Mucosa of descending colon (tissue), 3 donors: Measurements from ENCODE around the gene KIRREL2. TPM values are rescaled to one million over a fixed set of nuclear protein-coding genes. Genes with fewer than 3 reads are reported as not detected.
"Not testable (repeated sequence)": the region's sequence is repeated elsewhere in the genome, so short reads cannot be mapped to it uniquely, and the experiment has no call there.

Experiments
- ATAC-seq: fragments of 200-7000 bp; cut with Tn5 transposase; one replicate; pipeline ENCODE4 v1.9.1; 2020; ENCODE audit warnings: mild to moderate bottlenecking, moderate library complexity
- DNase-seq, 3 donors: peaks; one replicate each; pipeline ENCODE4 v3.0.0-alpha.2; 2020
- H3K36me3 ChIP-seq: fragments of 200-600 bp; one replicate; pipeline ENCODE4 v1.8.0; 2021; ENCODE audit warnings: low read depth, mild to moderate bottlenecking
- H3K4me1 ChIP-seq: fragments of 200-600 bp; one replicate; pipeline ENCODE4 v1.8.0; 2021; ENCODE audit warnings: low read depth, mild to moderate bottlenecking
- H3K4me3 ChIP-seq: fragments of 200-600 bp; one replicate; pipeline ENCODE4 v1.8.0; 2021; ENCODE audit warnings: mild to moderate bottlenecking
- H3K9me3 ChIP-seq: fragments of 200-600 bp; one replicate; pipeline ENCODE4 v1.8.0; 2021; ENCODE audit warnings: mild to moderate bottlenecking
- CTCF ChIP-seq: fragments of 200-600 bp; IDR thresholded peaks from one replicate; pipeline ENCODE4 v1.8.0; 2022; ENCODE audit warnings: antibody characterized with exemption, mild to moderate bottlenecking
- intact Hi-C, 2 donors: fragments of 100-400 bp; cut with DNase I in 1 of 2; cut with micrococcal nuclease in 1 of 2; formaldehyde crosslinking; loops; one replicate each; pipeline versions ENCODE4 v1.11.0 to v1.11.1; 2022; cut with DNase I, micrococcal nuclease
- total RNA-seq, 3 donors: library from RNA; stranded (reverse); fragmentation: NEBNext Ultra II Directional in 2 of 3; extraction: Animal tissue kit (Norgen Biotek cat#: 25700) in 2 of 3; gene quantifications; one replicate each; pipeline versions ENCODE4 v1.2.1 to v1.2.4, GENCODE V29; 2021 to 2023
- donor health status: DM: no; HTN: no; CAD: no; lungs with moderate emphysema.
- donor health status: DM: no; HTN: no; CAD: no.
- donor health status: DM: no; HTN: yes; CAD: no.

KIRREL2 gene
- total RNA-seq, 3 donors from 2014 or later: 0.09 TPM; not detected in 2

GRCh38 chr19:35887197-35887596 is 30.5 kb downstream of the KIRREL2 start:
- intact Hi-C loops: loop anchor here in 1 of 2 donors (10.0 kb wide), 1 partner anchor 48 kb away; the partner anchor contains the start of gene LRFN3
- H3K4me1 ChIP-seq: no peaks in the 10 kb centered on the region
- H3K36me3 ChIP-seq: no peaks in the 10 kb centered on the region
- no peak for DNase-seq
- ATAC-seq: no peak
- TF ChIP-seq CTCF: no peak
- no peaks in the 10 kb centered on the region for H3K9me3 ChIP-seq
- H3K4me3 ChIP-seq: no peak overlapping the region

GRCh38 chr19:35888398-35888797 is 31.7 kb downstream of the KIRREL2 start:
- TF ChIP-seq CTCF: no peak
- no peak for DNase-seq
- no peak for ATAC-seq
- no peaks in the 10 kb centered on the region for H3K36me3 ChIP-seq
- H3K4me1 ChIP-seq: no peaks in the 10 kb centered on the region
- no peak overlapping the region for H3K4me3 ChIP-seq
- intact Hi-C loops: loop anchor here in 1 of 2 donors (10.0 kb wide), 1 partner anchor 46 kb away; the partner anchor contains the start of gene LRFN3
- H3K9me3 ChIP-seq: no peaks in the 10 kb centered on the region

GRCh38 chr19:35889370-35890112 is 32.8 kb downstream of the KIRREL2 start:
- DNase-seq (no peak), ATAC-seq (no peak)
- intact Hi-C loops: loop anchor here in 1 of 2 donors (10.0 kb wide), 1 partner anchor 45 kb away; the partner anchor contains the start of gene LRFN3
- no peaks in the 10 kb centered on the region for H3K9me3 ChIP-seq
- no peak overlapping the region for H3K4me3 ChIP-seq
- no peak for TF ChIP-seq CTCF
- H3K4me1 ChIP-seq: no peaks in the 10 kb centered on the region
- H3K36me3 ChIP-seq: no peaks in the 10 kb centered on the region

GRCh38 chr19:35890113-35890650 is 33.5 kb downstream of the KIRREL2 start:
- H3K4me3 ChIP-seq: no peak overlapping the region
- no peak for DNase-seq
- H3K36me3 ChIP-seq: no peaks in the 10 kb centered on the region
- intact Hi-C loops: no loop called here
- ATAC-seq: no peak
- H3K4me1 ChIP-seq: no peaks in the 10 kb centered on the region
- no peaks in the 10 kb centered on the region for H3K9me3 ChIP-seq
- no peak for TF ChIP-seq CTCF

GRCh38 chr19:35891819-35892218 is 35.1 kb downstream of the KIRREL2 start:
- DNase-seq, ATAC-seq, H3K9me3 ChIP-seq, H3K36me3 ChIP-seq, H3K4me3 ChIP-seq, intact Hi-C loops, H3K4me1 ChIP-seq: not testable (repeated sequence)

- TF ChIP-seq CTCF: no peak
- Histone ChIP-seq H3K4me1 (peaks cover 9% of the 10 kb centered on the region), H3K36me3 (no peaks in the 10 kb centered on the region), H3K9me3 (no peaks in the 10 kb centered on the region), H3K4me3 (no peak overlapping the region)
- intact Hi-C loops: no loop called here
- no peak for ATAC-seq
- no peak for DNase-seq
These were observed 37.6 kb downstream of the KIRREL2 start for GRCh38 chr19:35894342-35894741.
